ENCODE measurements around the gene BICDL2.

Gene BICDL2

GRCh38 chr16:3051494-3051893 lies 14.8 kb upstream of the BICDL2 start:
- TF ChIP-seq CTCF (IDR thresholded peaks at IDR 0.05; ENCODE audit: extremely low read depth, insufficient read depth, missing control alignments), result no peak
- peak; percentile 14 for DNase-seq (ENCODE audit: low spot score)
- in situ Hi-C loops (cut with MboI; ENCODE audit: low pct_unique_long_range_greater_than_20kb, low sequenced_read_pairs, unreplicated experiment), result no loop called here

GRCh38 chr16:3051009-3051408 lies 14.3 kb upstream of the BICDL2 start:
- no peak for TF ChIP-seq CTCF (IDR thresholded peaks at IDR 0.05; ENCODE audit: extremely low read depth, insufficient read depth, missing control alignments)
- no peak for DNase-seq (ENCODE audit: low spot score)
- in situ Hi-C loops (cut with MboI; ENCODE audit: low pct_unique_long_range_greater_than_20kb, low sequenced_read_pairs, unreplicated experiment), result no loop called here

- no peak for DNase-seq (ENCODE audit: low spot score)
- TF ChIP-seq CTCF (IDR thresholded peaks at IDR 0.05; ENCODE audit: extremely low read depth, insufficient read depth, missing control alignments), result no peak
- in situ Hi-C loops (cut with MboI; ENCODE audit: low pct_unique_long_range_greater_than_20kb, low sequenced_read_pairs, unreplicated experiment), result no loop called here
These were observed 13.7 kb upstream of the BICDL2 start for GRCh38 chr16:3050487-3050886.

GRCh38 chr16:3049921-3050481 lies 13.3 kb upstream of the BICDL2 start:
- DNase-seq (ENCODE audit: low spot score), result peak; percentile 9
- in situ Hi-C loops (cut with MboI; ENCODE audit: low pct_unique_long_range_greater_than_20kb, low sequenced_read_pairs, unreplicated experiment), result no loop called here
- TF ChIP-seq CTCF (IDR thresholded peaks at IDR 0.05; ENCODE audit: extremely low read depth, insufficient read depth, missing control alignments), result no peak

GRCh38 chr16:3047387-3047720 lies 10.6 kb upstream of the BICDL2 start:
- no peak for DNase-seq (ENCODE audit: low spot score)
- TF ChIP-seq CTCF (IDR thresholded peaks at IDR 0.05; ENCODE audit: extremely low read depth, insufficient read depth, missing control alignments), result no peak
- in situ Hi-C loops (cut with MboI; ENCODE audit: low pct_unique_long_range_greater_than_20kb, low sequenced_read_pairs, unreplicated experiment), result no loop called here

- TF ChIP-seq CTCF (IDR thresholded peaks at IDR 0.05; ENCODE audit: extremely low read depth, insufficient read depth, missing control alignments), result no peak
- peak; percentile 67 for DNase-seq (ENCODE audit: low spot score)
- in situ Hi-C loops (cut with MboI; ENCODE audit: low pct_unique_long_range_greater_than_20kb, low sequenced_read_pairs, unreplicated experiment), result no loop called here
These were observed 10.1 kb upstream of the BICDL2 start for GRCh38 chr16:3046641-3047386.
